Parathyroid adenoma (tissue), 2 donors: ENCODE data around the gene ATP8B4.

Experiments used
- H2AFZ ChIP-seq: fragments of 300-600 bp; sonication (generic); one replicate; pipeline ENCODE4 v1.7.0; 2017; ENCODE audit warnings: antibody characterized with exemption, mild to moderate bottlenecking
- H3K27ac ChIP-seq: fragments of 300-600 bp; sonication (generic); one replicate; pipeline ENCODE4 v1.7.0; 2017
- H3K27me3 ChIP-seq: fragments of 300-600 bp; sonication (generic); one replicate; pipeline ENCODE4 v1.7.0; 2017; ENCODE audit warnings: low read length; ENCODE audit not compliant: control insufficient read depth, insufficient read depth
- H3K36me3 ChIP-seq: fragments of 300-600 bp; sonication (generic); one replicate; pipeline ENCODE4 v1.7.0; 2017; ENCODE audit warnings: low read length; ENCODE audit not compliant: control insufficient read depth, insufficient read depth
- H3K4me1 ChIP-seq: fragments of 300-600 bp; sonication (generic); one replicate; pipeline ENCODE4 v1.7.0; 2017; ENCODE audit warnings: control low read depth
- H3K4me2 ChIP-seq: fragments of 300-600 bp; sonication (generic); one replicate; pipeline ENCODE4 v1.7.0; 2017; ENCODE audit warnings: low read length
- H3K4me3 ChIP-seq: fragments of 300-600 bp; sonication (generic); one replicate; pipeline ENCODE4 v1.7.0; 2017; ENCODE audit warnings: low read depth, low read length
- H3K79me2 ChIP-seq: fragments of 300-600 bp; sonication (generic); one replicate; pipeline ENCODE4 v1.7.0; 2017; ENCODE audit warnings: control low read depth
- H3K9ac ChIP-seq: fragments of 300-600 bp; sonication (generic); one replicate; pipeline ENCODE4 v1.7.0; 2017; ENCODE audit warnings: mild to moderate bottlenecking
- H3K9me3 ChIP-seq: fragments of 300-600 bp; sonication (generic); one replicate; pipeline ENCODE4 v1.7.0; 2017; ENCODE audit warnings: low read length; ENCODE audit not compliant: control insufficient read depth
- CTCF ChIP-seq: fragments of 300-600 bp; sonication (generic); IDR thresholded peaks from one replicate; pipeline ENCODE4 v1.7.0; 2017; ENCODE audit warnings: antibody characterized with exemption, mild to moderate bottlenecking
- donor health status: primary hyperparathyroidism.

The ATP8B4 gene

GRCh38 chr15:50051811-50052419 lies 67.1 kb downstream of the ATP8B4 start:
- no peak overlapping the region for H3K9ac ChIP-seq
- no peaks in the 10 kb centered on the region for H3K9me3 ChIP-seq
- H3K27ac ChIP-seq: no peak overlapping the region
- no peak overlapping the region for H3K4me2 ChIP-seq
- H3K36me3 ChIP-seq: no peaks in the 10 kb centered on the region
- H3K27me3 ChIP-seq: no peaks in the 10 kb centered on the region
- H3K4me1 ChIP-seq: no peaks in the 10 kb centered on the region
- peak; percentile 12 for TF ChIP-seq CTCF
- no peak overlapping the region for H2AFZ ChIP-seq
- H3K79me2 ChIP-seq: no peaks in the 10 kb centered on the region
- no peak overlapping the region for H3K4me3 ChIP-seq

- H3K4me2 ChIP-seq: no peak overlapping the region
- no peaks in the 10 kb centered on the region for H3K4me1 ChIP-seq
- H3K27ac ChIP-seq: no peak overlapping the region
- H3K9ac ChIP-seq: no peak overlapping the region
- no peak for TF ChIP-seq CTCF
- H3K36me3 ChIP-seq: no peaks in the 10 kb centered on the region
- no peaks in the 10 kb centered on the region for H3K79me2 ChIP-seq
- no peak overlapping the region for H2AFZ ChIP-seq
- no peaks in the 10 kb centered on the region for H3K27me3 ChIP-seq
- H3K9me3 ChIP-seq: no peaks in the 10 kb centered on the region
- H3K4me3 ChIP-seq: no peak overlapping the region
These were observed 67.9 kb downstream of the ATP8B4 start for GRCh38 chr15:50050986-50051743.

- no peaks in the 10 kb centered on the region for H3K79me2 ChIP-seq
- no peak for TF ChIP-seq CTCF
- H3K4me1 ChIP-seq: no peaks in the 10 kb centered on the region
- no peak overlapping the region for H3K27ac ChIP-seq
- H3K9ac ChIP-seq: no peak overlapping the region
- H3K4me3 ChIP-seq: no peak overlapping the region
- no peaks in the 10 kb centered on the region for H3K9me3 ChIP-seq
- H3K27me3 ChIP-seq: no peaks in the 10 kb centered on the region
- no peak overlapping the region for H2AFZ ChIP-seq
- no peak overlapping the region for H3K4me2 ChIP-seq
- H3K36me3 ChIP-seq: no peaks in the 10 kb centered on the region
These were observed 69.2 kb downstream of the ATP8B4 start for GRCh38 chr15:50049871-50050270.

- no peak overlapping the region for H2AFZ ChIP-seq
- no peaks in the 10 kb centered on the region for H3K4me1 ChIP-seq
- H3K79me2 ChIP-seq: no peaks in the 10 kb centered on the region
- H3K27me3 ChIP-seq: no peaks in the 10 kb centered on the region
- H3K4me3 ChIP-seq: no peak overlapping the region
- H3K27ac ChIP-seq: no peak overlapping the region
- H3K36me3 ChIP-seq: no peaks in the 10 kb centered on the region
- TF ChIP-seq CTCF: no peak
- H3K9me3 ChIP-seq: no peaks in the 10 kb centered on the region
- no peak overlapping the region for H3K4me2 ChIP-seq
- no peak overlapping the region for H3K9ac ChIP-seq
These were observed 72.2 kb downstream of the ATP8B4 start for GRCh38 chr15:50046867-50047266.

- H3K79me2 ChIP-seq: no peaks in the 10 kb centered on the region
- H3K36me3 ChIP-seq: no peaks in the 10 kb centered on the region
- TF ChIP-seq CTCF: no peak
- H3K4me3 ChIP-seq: no peak overlapping the region
- H3K4me1 ChIP-seq: no peaks in the 10 kb centered on the region
- H2AFZ ChIP-seq: no peak overlapping the region
- no peaks in the 10 kb centered on the region for H3K9me3 ChIP-seq
- no peak overlapping the region for H3K9ac ChIP-seq
- no peak overlapping the region for H3K4me2 ChIP-seq
- no peak overlapping the region for H3K27ac ChIP-seq
- no peaks in the 10 kb centered on the region for H3K27me3 ChIP-seq
These were observed 72.9 kb downstream of the ATP8B4 start for GRCh38 chr15:50046159-50046558.
